Adrenal gland (tissue), 12 donors: ENCODE data around the gene SRSF12. TPM values are rescaled to one million over a fixed set of nuclear protein-coding genes. Genes with fewer than 3 reads are reported as not detected.
A peak's percentile ranks its signal among the peaks of the same experiment; 100 is the strongest.

Source experiments
- DNase-seq, 7 donors: peaks; one replicate each; pipeline ENCODE4 v3.0.0-alpha.2; 2019 to 2020
- H3K27ac ChIP-seq, 5 donors: fragments of 200-600 bp; sonication (generic) in 4 of 5; 1 replicate in 3 of 5; 2 replicates in 2 of 5; pipeline versions ENCODE4 v1.5.1 to v1.8.0; 2016 to 2020; ENCODE audit warnings: mild to moderate bottlenecking in 1 of 5
- H3K27me3 ChIP-seq: fragments of 200-600 bp; 2 replicates; pipeline ENCODE4 v1.8.0; 2021
- H3K36me3 ChIP-seq, 2 donors: fragments of 200-600 bp; replicated peaks in 1 of 2; 1 replicate in 1 of 2; 2 replicates in 1 of 2; pipeline versions ENCODE4 v1.5.1 to v1.8.0; 2018 to 2022
- H3K4me1 ChIP-seq, 2 donors: fragments of 200-600 bp; replicated peaks in 1 of 2; 1 replicate in 1 of 2; 2 replicates in 1 of 2; pipeline versions ENCODE4 v1.5.1 to v1.8.0; 2018 to 2021
- H3K4me3 ChIP-seq, 4 donors: fragments of 200-600 bp; sonication (generic) in 3 of 4; one replicate each; pipeline ENCODE4 v1.5.1; 2016 to 2018
- H3K9me3 ChIP-seq, 3 donors: fragments of 200-600 bp; sonication (generic) in 1 of 3; replicated peaks in 1 of 3; 1 replicate in 2 of 3; 2 replicates in 1 of 3; pipeline versions ENCODE4 v1.5.1 to v1.8.0; 2016 to 2021
- POLR2A ChIP-seq, 2 donors: fragments of 450-650 bp; IDR thresholded peaks; one replicate each; pipeline ENCODE4 v1.6.1; 2017; ENCODE audit warnings: antibody characterized with exemption in 2 of 2, mild to moderate bottlenecking in 2 of 2, moderate library complexity in 1 of 2
- WGBS, 4 donors: extraction: QIAGEN DNeasy Blood & Tissue Kit in 2 of 4; methylation state at CpG; one replicate each; pipeline versions ENCODE4 v1.1.5 to v1.1.7; 2013 to 2017; 5-methylcytosine and 5-hydroxymethylcytosine counted together
- intact Hi-C, 2 donors: fragments of 100-400 bp; cut with DNase I; formaldehyde crosslinking; loops; one replicate each; pipeline versions ENCODE4 v1.14.1 to v1.15.0; 2022 to 2023
- polyA plus RNA-seq, 3 donors: library from polyadenylated mRNA; stranded (reverse); fragments of 200-250 nt in 2 of 3; fragments of 350-450 nt in 1 of 3; fragmentation: Illumina TruSeq in 1 of 3; extraction: RNeasy Lipid Tissue Mini Kit (QIAGEN cat#74804) in 1 of 3; gene quantifications; one replicate each; pipeline ENCODE4 v1.2.3, GENCODE V29; 2013 to 2014
- total RNA-seq, 9 donors: library from RNA; depleted of rRNA in 4 of 9; stranded (reverse); fragments of >200 nt in 4 of 9; fragments of 120-200 nt in 1 of 9; fragmentation: NEBNext Ultra II Directional in 1 of 9; extraction: Animal tissue kit (Norgen Biotek cat#: 25700) in 1 of 9; gene quantifications; one replicate each; pipeline versions ENCODE4 v1.1.0 to v1.2.4, GENCODE V29; 2013 to 2023
- TF ChIP-seq, protein P1 (sequence below), 6 experiments: fragments of 450-650 bp in 4 of 6; fragments of 200-600 bp in 2 of 6; sonication (generic) in 1 of 6; IDR thresholded peaks; 1 replicate in 5 of 6; 2 replicates in 1 of 6; pipeline versions ENCODE4 v1.5.1 to v1.8.0; 2016 to 2021; ENCODE audit warnings: antibody characterized with exemption in 6 of 6, mild to moderate bottlenecking in 2 of 6, moderate library complexity in 1 of 6
- donor health status: healthy with polysubstance abuse.
- donor health status: Bipolar disorder and iron deficiency.
- donor health status: DM: yes; HTN: yes; CAD: no.
- donor health status: DM: no; HTN: no; CAD: no.
- donor health status: DM: no; HTN: no; CAD: no.
- donor health status: DM: yes; HTN: yes; CAD: no.

The SRSF12 gene
- total and polyA plus RNA-seq, 12 donors, result 0.26 to 2.2 (median 0.81) TPM; not detected in 1

DNA sequence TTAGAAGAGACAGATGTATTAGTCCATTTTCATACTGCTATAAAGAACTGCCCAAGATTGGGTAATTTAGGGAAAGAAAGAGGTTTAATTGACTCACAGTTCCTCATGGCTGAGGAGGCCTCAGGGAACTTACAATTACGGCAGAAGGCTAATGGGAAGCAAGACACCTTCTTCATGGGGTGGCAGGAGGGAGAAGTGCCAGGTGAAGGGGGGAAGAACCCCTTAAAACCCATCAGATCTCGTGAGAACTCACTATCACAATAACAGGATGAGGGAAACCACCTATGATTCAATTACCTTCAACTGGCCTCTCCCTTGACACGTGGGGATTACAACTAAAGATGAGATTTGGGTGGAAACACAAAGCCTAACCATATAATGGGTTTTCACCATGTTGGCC is 66.2 kb downstream of the SRSF12 start:
- no peak for TF ChIP-seq POLR2A (IDR thresholded peaks at IDR 0.05)
- TF ChIP-seq, protein P1, sequence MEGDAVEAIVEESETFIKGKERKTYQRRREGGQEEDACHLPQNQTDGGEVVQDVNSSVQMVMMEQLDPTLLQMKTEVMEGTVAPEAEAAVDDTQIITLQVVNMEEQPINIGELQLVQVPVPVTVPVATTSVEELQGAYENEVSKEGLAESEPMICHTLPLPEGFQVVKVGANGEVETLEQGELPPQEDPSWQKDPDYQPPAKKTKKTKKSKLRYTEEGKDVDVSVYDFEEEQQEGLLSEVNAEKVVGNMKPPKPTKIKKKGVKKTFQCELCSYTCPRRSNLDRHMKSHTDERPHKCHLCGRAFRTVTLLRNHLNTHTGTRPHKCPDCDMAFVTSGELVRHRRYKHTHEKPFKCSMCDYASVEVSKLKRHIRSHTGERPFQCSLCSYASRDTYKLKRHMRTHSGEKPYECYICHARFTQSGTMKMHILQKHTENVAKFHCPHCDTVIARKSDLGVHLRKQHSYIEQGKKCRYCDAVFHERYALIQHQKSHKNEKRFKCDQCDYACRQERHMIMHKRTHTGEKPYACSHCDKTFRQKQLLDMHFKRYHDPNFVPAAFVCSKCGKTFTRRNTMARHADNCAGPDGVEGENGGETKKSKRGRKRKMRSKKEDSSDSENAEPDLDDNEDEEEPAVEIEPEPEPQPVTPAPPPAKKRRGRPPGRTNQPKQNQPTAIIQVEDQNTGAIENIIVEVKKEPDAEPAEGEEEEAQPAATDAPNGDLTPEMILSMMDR (IDR thresholded peaks at IDR 0.05), result no peak
- 70 to 84% (median 73%) methylated on average over 3 of the region's 3 CpGs for WGBS, 4 donors
- no peak overlapping the region for H3K27ac ChIP-seq
- no peak overlapping the region for H3K4me3 ChIP-seq
- intact Hi-C loops, result no loop called here
- H3K4me1 ChIP-seq, result peaks cover 0 to 16% of the 10 kb centered on the region in 2 donors
- H3K36me3 ChIP-seq, result no peaks in the 10 kb centered on the region
- H3K27me3 ChIP-seq, result no peaks in the 10 kb centered on the region
- no peak for DNase-seq
- no peaks in the 10 kb centered on the region for H3K9me3 ChIP-seq

- 73 to 82% (median 78%) methylated on average over 3 of the region's 3 CpGs for WGBS, 4 donors
- H3K4me3 ChIP-seq, result no peak overlapping the region
- no peak for TF ChIP-seq POLR2A (IDR thresholded peaks at IDR 0.05)
- TF ChIP-seq, protein P1 (IDR thresholded peaks at IDR 0.05), result no peak
Measured at GRCh38 chr6:89050697-89051096, 67.2 kb downstream of the SRSF12 start.

DNA sequence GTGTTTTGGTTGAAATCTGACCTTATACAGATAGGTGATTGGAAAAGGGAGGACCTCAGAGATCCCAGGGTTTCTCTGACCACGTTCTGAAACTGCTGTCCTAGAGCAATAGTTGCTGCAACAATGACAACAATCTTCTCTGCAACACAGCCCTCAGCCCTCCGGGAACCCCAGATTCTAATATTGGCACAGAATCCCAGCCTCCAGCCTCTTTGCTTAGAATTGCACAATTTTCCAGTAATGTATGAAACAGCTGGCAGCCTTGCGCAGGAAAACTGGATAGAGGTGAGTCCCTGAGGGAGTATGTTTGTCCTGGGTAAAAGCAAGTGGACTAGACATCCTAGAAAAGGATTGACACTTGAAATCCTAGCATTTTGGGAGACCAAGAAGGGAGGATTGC is 67.7 kb downstream of the SRSF12 start:
- H3K4me3 ChIP-seq, result no peak overlapping the region
- H3K27me3 ChIP-seq, result no peaks in the 10 kb centered on the region
- H3K9me3 ChIP-seq, result no peaks in the 10 kb centered on the region
- TF ChIP-seq POLR2A (IDR thresholded peaks at IDR 0.05), result no peak
- TF ChIP-seq, protein P1 (IDR thresholded peaks at IDR 0.05), result no peak
- DNase-seq, result peak in 6 of 7 donors; percentile 44 to 83 (median 73)
- 41 to 54% (median 47%) methylated on average over 3 of the region's 3 CpGs for WGBS, 4 donors
- intact Hi-C loops, result no loop called here
- H3K27ac ChIP-seq, result peak overlapping the region in 2 of 5 donors; percentile 10 to 15
- peaks cover 0 to 16% of the 10 kb centered on the region in 2 donors for H3K4me1 ChIP-seq
- H3K36me3 ChIP-seq, result no peaks in the 10 kb centered on the region

More at GRCh38 chr6:89050697-89051096, 67.2 kb downstream of the SRSF12 start:
- Histone ChIP-seq H3K27ac (peak overlapping the region in 1 of 5 donors; percentile 15), H3K9me3 (no peaks in the 10 kb centered on the region), H3K36me3 (no peaks in the 10 kb centered on the region), H3K27me3 (no peaks in the 10 kb centered on the region), H3K4me1 (peaks cover 0 to 16% of the 10 kb centered on the region in 2 donors)
- DNase-seq, result no peak
- intact Hi-C loops, result no loop called here

DNA sequence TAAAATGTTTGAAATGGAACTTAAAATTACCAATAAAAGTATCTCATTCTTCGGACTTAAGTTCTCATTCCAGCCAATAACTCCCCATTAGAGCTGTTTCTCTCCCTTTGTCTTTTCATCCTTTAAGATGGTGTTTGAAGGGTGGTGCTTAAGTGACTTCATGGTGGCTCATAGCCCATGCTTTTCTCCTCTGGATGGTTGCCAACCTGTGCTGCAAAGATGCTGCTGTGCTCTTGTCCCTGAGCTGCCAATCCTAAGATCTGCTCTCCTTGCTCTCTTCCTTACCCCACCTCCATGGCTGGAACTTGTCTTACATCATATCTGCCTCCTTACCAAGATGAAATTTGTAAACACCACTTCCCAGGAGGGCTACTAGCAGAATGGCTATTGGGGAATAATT is 68.9 kb downstream of the SRSF12 start:
- Histone ChIP-seq H3K36me3 (no peaks in the 10 kb centered on the region), H3K27me3 (no peaks in the 10 kb centered on the region), H3K27ac (no peak overlapping the region), H3K4me1 (peaks cover 0 to 16% of the 10 kb centered on the region in 2 donors), H3K9me3 (no peaks in the 10 kb centered on the region), H3K4me3 (no peak overlapping the region)
- 79 to 100% (median 82%) methylated on average over 1 of the region's 1 CpG for WGBS, 4 donors
- TF ChIP-seq, protein P1 (IDR thresholded peaks at IDR 0.05), result no peak
- no peak for TF ChIP-seq POLR2A (IDR thresholded peaks at IDR 0.05)
- intact Hi-C loops, result no loop called here
- DNase-seq, result peak in 3 of 7 donors; percentile 34 to 58 (median 44)
